ENCODE results near the gene MGST3.

Gene MGST3

GRCh38 chr1:165666152-165666825, 35.3 kb downstream of the MGST3 start:
- TF ChIP-seq CTCF (conservative IDR thresholded peaks at IDR 0.05), result no peak
- H3K27ac ChIP-seq, result no peak overlapping the region

- H3K27ac ChIP-seq, result no peak overlapping the region
- no peak for TF ChIP-seq CTCF (conservative IDR thresholded peaks at IDR 0.05)
Measured at GRCh38 chr1:165668184-165668583, 37.1 kb downstream of the MGST3 start.

GRCh38 chr1:165671526-165671925, 40.5 kb downstream of the MGST3 start:
- TF ChIP-seq CTCF (conservative IDR thresholded peaks at IDR 0.05), result no peak
- no peak overlapping the region for H3K27ac ChIP-seq

- no peak for TF ChIP-seq CTCF (conservative IDR thresholded peaks at IDR 0.05)
- H3K27ac ChIP-seq, result no peak overlapping the region
Measured at GRCh38 chr1:165674599-165674998, 43.6 kb downstream of the MGST3 start.

GRCh38 chr1:165675794-165676193, 44.8 kb downstream of the MGST3 start:
- no peak overlapping the region for H3K27ac ChIP-seq
- TF ChIP-seq CTCF (conservative IDR thresholded peaks at IDR 0.05), result no peak

GRCh38 chr1:165678509-165678908, 47.5 kb downstream of the MGST3 start:
- TF ChIP-seq CTCF (conservative IDR thresholded peaks at IDR 0.05), result no peak
- no peak overlapping the region for H3K27ac ChIP-seq

- no peak for TF ChIP-seq CTCF (conservative IDR thresholded peaks at IDR 0.05)
- H3K27ac ChIP-seq, result no peak overlapping the region
Measured at GRCh38 chr1:165679282-165680036, 48.4 kb downstream of the MGST3 start.

Measured in VCaP (cell line).